ENCODE measurements around the gene BTF3L4. TPM values are rescaled to one million over a fixed set of nuclear protein-coding genes. Genes with fewer than 3 reads are reported as not detected.

BTF3L4 gene
- total RNA-seq (2022; extraction: Qiagen RNA extraction): 29.0 to 41.9 TPM (median 31.3 TPM) in 5 replicates

GRCh38 chr1:52056163-52056936, at the start of gene BTF3L4:
Gene BTF3L4 (plus strand): TSS chr1:52056295. CDS start chr1:52059848, 3,553 bp downstream.

GRCh38 chr1:52033190-52034049, 22.7 kb upstream of the BTF3L4 start, which contains the start of gene KTI12:
Gene KTI12 (minus strand): TSS chr1:52033810. CDS start chr1:52033761, 49 bp downstream.

GRCh38 chr1:52055066-52055865, 829 bp upstream of the BTF3L4 start, which contains the start of gene TXNDC12:
Gene TXNDC12 (minus strand): TSS chr1:52055191. CDS start chr1:52055096, 95 bp downstream.

Other genes starting within 250 kb of the BTF3L4 start
- gene NRDC, start 177.6 kb upstream of the BTF3L4 start, total RNA-seq (2022; extraction: Qiagen RNA extraction): 66.6 to 72.3 TPM (median 70.4 TPM) in 5 replicates
- gene RAB3B, start 65.6 kb upstream of the BTF3L4 start, total RNA-seq (2022; extraction: Qiagen RNA extraction): 4.3 to 8.4 TPM (median 4.8 TPM) in 5 replicates
- gene KTI12, start 22.5 kb upstream of the BTF3L4 start, total RNA-seq (2022; extraction: Qiagen RNA extraction): 15.9 to 20.8 TPM (median 17.7 TPM) in 5 replicates
- 30.9 to 43.6 TPM (median 39.0 TPM) in 5 replicates for gene TXNDC12, start 1.1 kb upstream of the BTF3L4 start, total RNA-seq (2022; extraction: Qiagen RNA extraction)
- 7.0 to 9.4 TPM (median 7.9 TPM) in 5 replicates for gene ZFYVE9, start 85.8 kb downstream of the BTF3L4 start, total RNA-seq (2022; extraction: Qiagen RNA extraction)

Data from A549 treated with AZD2906 at 1 μM for 4 hours (cell line).